Lung (tissue), 13 donors: ENCODE results near the gene CTDSP1. TPM values are rescaled to one million over a fixed set of nuclear protein-coding genes. Genes with fewer than 3 reads are reported as not detected.

ENCODE experiments used
- ATAC-seq: fragments of 200-7000 bp; cut with Tn5 transposase; one replicate; pipeline ENCODE4 v1.9.1; 2020; ENCODE audit warnings: moderate number of reproducible peaks; ENCODE audit not compliant: insufficient read depth, low FRiP score
- DNase-seq, 3 donors: peaks; one replicate each; pipeline ENCODE4 v3.0.0-alpha.2; 2013 to 2017
- H3K27ac ChIP-seq, 2 donors: one replicate each; pipeline ENCODE4 v1.5.1; 2013; ENCODE audit warnings: mild to moderate bottlenecking in 2 of 2, moderate library complexity in 2 of 2, control low read depth in 1 of 2, inconsistent platforms in 1 of 2, low read depth in 1 of 2, low read length in 1 of 2
- H3K27me3 ChIP-seq, 3 donors: one replicate each; pipeline ENCODE4 v1.5.1; 2013; ENCODE audit warnings: low read length in 2 of 3; ENCODE audit not compliant: control insufficient read depth in 3 of 3, insufficient read depth in 3 of 3
- H3K36me3 ChIP-seq, 4 donors: one replicate each; pipeline ENCODE4 v1.5.1; 2013; ENCODE audit warnings: low read length in 4 of 4, mild to moderate bottlenecking in 1 of 4, moderate library complexity in 1 of 4; ENCODE audit not compliant: control insufficient read depth in 4 of 4, insufficient read depth in 4 of 4
- H3K4me1 ChIP-seq, 5 donors: one replicate each; pipeline ENCODE4 v1.5.1; 2013; ENCODE audit warnings: low read length in 5 of 5, mild to moderate bottlenecking in 2 of 5, moderate library complexity in 1 of 5; ENCODE audit not compliant: control insufficient read depth in 5 of 5, insufficient read depth in 5 of 5
- H3K4me3 ChIP-seq: one replicate; pipeline ENCODE4 v1.5.1; 2013; ENCODE audit warnings: mild to moderate bottlenecking, control low read depth, moderate library complexity
- H3K9ac ChIP-seq, 2 donors: one replicate each; pipeline ENCODE4 v1.5.1; 2013; ENCODE audit warnings: low read length in 2 of 2, control low read depth in 1 of 2; ENCODE audit not compliant: insufficient read depth in 1 of 2
- H3K9me3 ChIP-seq, 4 donors: one replicate each; pipeline ENCODE4 v1.5.1; 2013; ENCODE audit warnings: low read length in 3 of 4, mild to moderate bottlenecking in 1 of 4, moderate library complexity in 1 of 4; ENCODE audit not compliant: control insufficient read depth in 4 of 4, insufficient read depth in 3 of 4
- WGBS, 2 donors: extraction: QIAGEN DNeasy Blood & Tissue Kit; methylation state at CpG; one replicate each; pipeline ENCODE4 v1.1.7; 2013; 5-methylcytosine and 5-hydroxymethylcytosine counted together
- polyA plus RNA-seq, 2 donors: library from polyadenylated mRNA; stranded (reverse); fragments of 200-250 nt; gene quantifications; one replicate each; pipeline ENCODE4 v1.2.1, GENCODE V29; 2013
- small RNA-seq: library from RNA; depleted of rRNA; stranded (forward); fragments of <200 nt; gene quantifications from one replicate; pipeline ENCODE3, GENCODE V24; 2014; ENCODE audit warnings: low replicate concordance
- total RNA-seq, 2 donors: library from RNA; depleted of rRNA in 1 of 2; stranded (reverse); fragments of >200 nt in 1 of 2; gene quantifications; one replicate each; pipeline ENCODE4 v1.2.1, GENCODE V29; 2014 to 2021
- TF ChIP-seq, protein P1 (sequence below): IDR thresholded peaks from 2 replicates; pipeline ENCODE4 v1.5.1; 2012; ENCODE audit warnings: mild to moderate bottlenecking; ENCODE audit errors: control extremely low read depth, extremely low read depth
- donor health status: control.
- donor health status: control.
- donor health status: Bipolar disorder and iron deficiency.
- donor health status: healthy.
- donor health status: DM: yes; HTN: yes; CAD: no.

CTDSP1 gene
- total and polyA plus RNA-seq, 4 donors, result 113 to 183 (median 139) TPM

- no peaks in the 10 kb centered on the region for H3K27me3 ChIP-seq
- no peak overlapping the region for H3K4me3 ChIP-seq
- no peak overlapping the region for H3K27ac ChIP-seq
- DNase-seq (no peak), ATAC-seq (no peak)
- H3K9me3 ChIP-seq, result no peaks in the 10 kb centered on the region
- no peak overlapping the region for H3K9ac ChIP-seq
- TF ChIP-seq, protein P1, sequence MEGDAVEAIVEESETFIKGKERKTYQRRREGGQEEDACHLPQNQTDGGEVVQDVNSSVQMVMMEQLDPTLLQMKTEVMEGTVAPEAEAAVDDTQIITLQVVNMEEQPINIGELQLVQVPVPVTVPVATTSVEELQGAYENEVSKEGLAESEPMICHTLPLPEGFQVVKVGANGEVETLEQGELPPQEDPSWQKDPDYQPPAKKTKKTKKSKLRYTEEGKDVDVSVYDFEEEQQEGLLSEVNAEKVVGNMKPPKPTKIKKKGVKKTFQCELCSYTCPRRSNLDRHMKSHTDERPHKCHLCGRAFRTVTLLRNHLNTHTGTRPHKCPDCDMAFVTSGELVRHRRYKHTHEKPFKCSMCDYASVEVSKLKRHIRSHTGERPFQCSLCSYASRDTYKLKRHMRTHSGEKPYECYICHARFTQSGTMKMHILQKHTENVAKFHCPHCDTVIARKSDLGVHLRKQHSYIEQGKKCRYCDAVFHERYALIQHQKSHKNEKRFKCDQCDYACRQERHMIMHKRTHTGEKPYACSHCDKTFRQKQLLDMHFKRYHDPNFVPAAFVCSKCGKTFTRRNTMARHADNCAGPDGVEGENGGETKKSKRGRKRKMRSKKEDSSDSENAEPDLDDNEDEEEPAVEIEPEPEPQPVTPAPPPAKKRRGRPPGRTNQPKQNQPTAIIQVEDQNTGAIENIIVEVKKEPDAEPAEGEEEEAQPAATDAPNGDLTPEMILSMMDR, result no peak
- H3K4me1 ChIP-seq, result no peaks in the 10 kb centered on the region
- peaks cover 7 to 11% (median 9%) of the 10 kb centered on the region in 4 donors for H3K36me3 ChIP-seq
- WGBS, 2 donors, result 100% methylated on average over 2 of the region's 2 CpGs
Observed at GRCh38 chr2:218447072-218447471, 47.4 kb downstream of the CTDSP1 start.

- WGBS, 2 donors, result 52 to 62% methylated on average over 3 of the region's 3 CpGs
- H3K27ac ChIP-seq, result no peak overlapping the region
- no peak overlapping the region for H3K9ac ChIP-seq
- H3K27me3 ChIP-seq, result no peaks in the 10 kb centered on the region
- no peak overlapping the region for H3K4me3 ChIP-seq
- H3K4me1 ChIP-seq, result no peaks in the 10 kb centered on the region
- TF ChIP-seq, protein P1, result no peak
- DNase-seq (no peak), ATAC-seq (no peak)
- no peaks in the 10 kb centered on the region for H3K9me3 ChIP-seq
- H3K36me3 ChIP-seq, result peaks cover 9 to 17% (median 12%) of the 10 kb centered on the region in 4 donors
Observed at GRCh38 chr2:218448934-218449333, 49.3 kb downstream of the CTDSP1 start.

DNA sequence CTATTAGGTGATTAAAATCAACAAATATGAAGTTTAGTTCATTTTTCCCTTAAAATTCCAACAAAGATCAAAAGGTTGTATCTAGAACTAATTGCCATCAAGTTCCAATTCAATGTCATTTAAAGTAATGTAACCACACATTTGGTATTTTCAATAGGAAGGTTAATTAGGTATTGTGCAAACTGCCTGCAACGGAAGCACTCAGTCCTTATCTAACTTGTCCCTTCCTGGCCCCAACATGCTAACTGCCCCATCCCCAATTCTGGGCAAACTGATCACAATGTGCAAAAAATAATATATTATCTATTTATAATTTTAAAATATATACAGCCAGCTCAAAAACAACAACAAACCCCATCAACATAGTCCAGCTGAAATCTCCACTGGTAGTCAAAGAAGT is 52.4 kb downstream of the CTDSP1 start:
- H3K4me1 ChIP-seq, result no peaks in the 10 kb centered on the region
- H3K36me3 ChIP-seq, result peaks cover 17 to 29% (median 21%) of the 10 kb centered on the region in 4 donors
- H3K27me3 ChIP-seq, result no peaks in the 10 kb centered on the region
- no peak overlapping the region for H3K9ac ChIP-seq
- no peak overlapping the region for H3K27ac ChIP-seq
- no peak overlapping the region for H3K4me3 ChIP-seq
- ATAC-seq (no peak), DNase-seq (no peak)
- TF ChIP-seq, protein P1, result no peak
- 58 to 67% methylated on average over 1 of the region's 1 CpG for WGBS, 2 donors
- no peaks in the 10 kb centered on the region for H3K9me3 ChIP-seq

Small RNA genes lying within 50 kb of the gene (small RNA-seq; reads per million reads assigned to genes)
- gene MIR26B, result 2,500 reads per million, percentile 100 among the genes with 10 or more reads in this experiment

Other genes with a start within 250 kb of the CTDSP1 start
- 1 to 10 TPM; 1.9 to 6.4 TPM for gene CXCR1, start 232.9 kb upstream of the CTDSP1 start, total RNA-seq
- gene CXCR1, start 232.9 kb upstream of the CTDSP1 start, polyA plus RNA-seq, result 10 to 100 TPM in 1 of 2 donors, under 1 TPM in 1; 0.47 to 49.0 TPM
- 100 to 1,000 TPM; 284 to 332 TPM for gene ARPC2, start 182.7 kb upstream of the CTDSP1 start, total RNA-seq
- 100 to 1,000 TPM; 190 to 490 TPM for gene ARPC2, start 182.7 kb upstream of the CTDSP1 start, polyA plus RNA-seq
- 1 to 10 TPM in 1 of 2 donors, under 1 TPM in 1; 0.60 to 3.2 TPM for gene GPBAR1, start 138.9 kb upstream of the CTDSP1 start, total RNA-seq
- 1 to 10 TPM; 1.0 to 3.3 TPM for gene GPBAR1, start 138.9 kb upstream of the CTDSP1 start, polyA plus RNA-seq
- gene AAMP, start 129.7 kb upstream of the CTDSP1 start, total RNA-seq, result 100 to 1,000 TPM in 1 of 2 donors, 10 to 100 TPM in 1; 72.9 to 193 TPM
- gene AAMP, start 129.7 kb upstream of the CTDSP1 start, polyA plus RNA-seq, result 10 to 100 TPM; 62.0 to 84.2 TPM
- gene PNKD, start 129.3 kb upstream of the CTDSP1 start, total RNA-seq, result 100 to 1,000 TPM in 1 of 2 donors, 10 to 100 TPM in 1; 83.8 to 119 TPM
- gene PNKD, start 129.3 kb upstream of the CTDSP1 start, polyA plus RNA-seq, result 100 to 1,000 TPM; 110 to 137 TPM
- 100 to 1,000 TPM; 106 to 258 TPM for gene TMBIM1, start 107.4 kb upstream of the CTDSP1 start, total RNA-seq
- 100 to 1,000 TPM in 1 of 2 donors, 10 to 100 TPM in 1; 92.1 to 188 TPM for gene TMBIM1, start 107.4 kb upstream of the CTDSP1 start, polyA plus RNA-seq
- gene CATIP, start 43.0 kb upstream of the CTDSP1 start, total RNA-seq, result 10 to 100 TPM in 1 of 2 donors, 1 to 10 TPM in 1; 5.6 to 12.8 TPM
- 1 to 10 TPM; 5.6 to 6.3 TPM for gene CATIP, start 43.0 kb upstream of the CTDSP1 start, polyA plus RNA-seq
- 100 to 1,000 TPM in 1 of 2 donors, 10 to 100 TPM in 1; 57.6 to 262 TPM for gene SLC11A1, start 17.6 kb upstream of the CTDSP1 start, total RNA-seq
- 100 to 1,000 TPM; 206 to 359 TPM for gene SLC11A1, start 17.6 kb upstream of the CTDSP1 start, polyA plus RNA-seq
- under 1 TPM; 0.21 to 0.77 TPM for gene VIL1, start 19.3 kb downstream of the CTDSP1 start, total RNA-seq
- gene VIL1, start 19.3 kb downstream of the CTDSP1 start, polyA plus RNA-seq, result under 1 TPM; 0.06 to 0.09 TPM
- 10 to 100 TPM; 13.6 to 23.5 TPM for gene USP37, start 168.5 kb downstream of the CTDSP1 start, total RNA-seq
- 1 to 10 TPM; 2.6 to 2.7 TPM for gene USP37, start 168.5 kb downstream of the CTDSP1 start, polyA plus RNA-seq
- 10 to 100 TPM; 37.7 to 39.9 TPM for gene CNOT9, start 169.0 kb downstream of the CTDSP1 start, total RNA-seq
- 10 to 100 TPM; 18.0 to 24.7 TPM for gene CNOT9, start 169.0 kb downstream of the CTDSP1 start, polyA plus RNA-seq
- gene PLCD4, start 208.0 kb downstream of the CTDSP1 start, total RNA-seq, result 1 to 10 TPM; 1.1 to 4.7 TPM
- under 1 TPM; 0.07 to 0.49 TPM for gene PLCD4, start 208.0 kb downstream of the CTDSP1 start, polyA plus RNA-seq